ENCODE results near the gene DYNLRB2.

DYNLRB2 gene

DNA sequence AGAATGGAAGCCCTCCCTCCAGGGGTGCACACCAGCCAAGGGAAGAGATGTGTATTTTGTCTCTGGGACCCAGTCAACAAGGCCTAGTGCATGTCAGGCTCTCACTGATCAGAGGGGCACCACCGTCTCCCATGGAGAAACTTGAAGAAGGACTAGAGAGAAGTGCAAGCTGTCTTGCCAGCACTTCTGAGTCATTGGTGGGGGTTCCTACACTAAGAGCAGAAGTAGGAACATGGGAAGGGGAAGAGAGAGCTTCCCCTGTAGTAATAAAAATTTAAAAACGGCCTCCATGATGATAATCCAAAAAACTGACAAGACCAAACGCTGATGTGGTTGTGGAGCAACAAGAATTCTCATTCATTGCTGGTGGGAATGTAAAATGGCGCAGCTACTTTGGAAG, 46.3 kb downstream of the DYNLRB2 start:
- in situ Hi-C loops (cut with HindIII; ENCODE audit: low pct_ligation_motif_present, low pct_unique_long_range_greater_than_20kb, low sequenced_read_pairs): no loop called here

DNA sequence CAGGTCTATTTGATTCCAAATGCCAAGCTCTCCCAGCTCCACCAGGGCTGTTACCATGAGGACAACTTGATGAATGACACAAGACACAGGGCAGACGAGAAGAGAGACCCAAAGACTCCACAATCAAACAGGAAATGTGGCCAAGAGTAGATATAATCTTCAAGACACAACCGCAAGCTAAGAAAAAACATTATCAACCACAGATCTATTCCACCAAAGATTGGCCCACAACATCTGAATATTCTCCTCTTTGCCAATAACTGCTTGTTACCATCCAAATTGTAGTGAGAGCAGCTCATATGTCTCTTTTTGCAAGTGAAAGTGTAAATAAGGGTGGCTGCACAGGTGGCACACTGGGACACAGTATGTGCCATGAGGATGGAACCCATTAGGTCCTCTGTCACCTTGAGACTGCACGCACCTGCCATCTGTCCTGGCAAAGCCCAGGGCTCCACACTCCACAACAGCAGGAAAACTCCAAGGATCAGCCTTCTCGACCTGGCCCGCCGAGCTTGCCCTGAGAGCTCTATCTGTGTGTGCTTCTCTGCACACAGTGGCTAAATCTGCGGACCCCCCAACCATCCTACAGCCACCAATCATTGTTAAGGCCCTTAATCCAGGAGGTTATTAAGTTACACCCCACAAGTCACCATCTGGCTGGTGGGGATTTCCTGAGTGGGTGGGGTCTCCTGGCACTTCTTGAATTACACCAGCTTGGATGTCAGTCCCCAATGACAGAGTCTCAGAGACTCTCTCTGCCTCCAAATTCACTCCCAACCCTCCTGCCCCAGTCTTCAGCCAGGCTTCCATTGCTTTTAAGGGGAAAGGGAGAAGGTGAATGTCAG, 50.5 kb downstream of the DYNLRB2 start:
- DNase-seq: no peak
- in situ Hi-C loops (cut with HindIII; ENCODE audit: low pct_ligation_motif_present, low pct_unique_long_range_greater_than_20kb, low sequenced_read_pairs): no loop called here

More for the DNA sequence above, 46.3 kb downstream of the DYNLRB2 start:
- no peak for DNase-seq

DNA sequence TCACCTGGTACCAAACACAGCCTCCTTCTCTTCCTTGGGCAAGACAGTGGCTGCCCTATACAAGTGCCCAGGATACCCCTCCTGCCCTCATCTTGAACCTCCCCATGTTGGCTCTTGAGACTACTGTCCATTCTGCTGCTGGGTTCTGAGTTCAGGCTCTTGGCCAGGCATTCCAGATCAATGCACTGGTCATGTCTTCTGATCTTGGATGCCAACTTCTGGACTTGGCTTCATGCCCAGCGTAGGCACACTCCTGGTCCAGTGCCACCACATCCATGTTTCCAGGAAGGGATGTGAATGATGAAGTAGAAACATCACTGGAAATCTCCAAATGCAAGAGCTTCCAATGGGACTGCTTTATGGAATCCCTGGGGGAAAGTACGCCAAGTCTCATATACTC, 51.5 kb downstream of the DYNLRB2 start:
- in situ Hi-C loops (cut with HindIII; ENCODE audit: low pct_ligation_motif_present, low pct_unique_long_range_greater_than_20kb, low sequenced_read_pairs): no loop called here
- no peak for DNase-seq

DNA sequence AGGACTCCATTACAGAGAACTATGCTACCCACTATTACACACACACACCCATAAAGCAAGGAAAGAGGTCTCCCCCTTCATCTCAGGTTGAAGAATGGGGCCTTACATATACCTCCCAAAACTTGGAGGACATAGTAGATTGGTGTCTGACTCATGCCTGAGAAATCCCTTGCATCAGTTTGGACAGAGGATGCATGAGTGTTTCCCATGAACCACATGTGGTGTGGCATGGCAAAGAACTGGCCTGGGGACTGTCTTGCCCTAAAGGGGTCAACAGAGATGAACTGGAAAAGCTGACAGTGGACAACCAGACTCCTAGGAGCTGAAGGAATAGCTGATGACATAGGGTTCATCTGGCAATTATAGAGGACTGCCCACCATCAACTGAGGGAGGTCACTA, 54.0 kb downstream of the DYNLRB2 start:
- DNase-seq: no peak
- in situ Hi-C loops (cut with HindIII; ENCODE audit: low pct_ligation_motif_present, low pct_unique_long_range_greater_than_20kb, low sequenced_read_pairs): no loop called here

DNA sequence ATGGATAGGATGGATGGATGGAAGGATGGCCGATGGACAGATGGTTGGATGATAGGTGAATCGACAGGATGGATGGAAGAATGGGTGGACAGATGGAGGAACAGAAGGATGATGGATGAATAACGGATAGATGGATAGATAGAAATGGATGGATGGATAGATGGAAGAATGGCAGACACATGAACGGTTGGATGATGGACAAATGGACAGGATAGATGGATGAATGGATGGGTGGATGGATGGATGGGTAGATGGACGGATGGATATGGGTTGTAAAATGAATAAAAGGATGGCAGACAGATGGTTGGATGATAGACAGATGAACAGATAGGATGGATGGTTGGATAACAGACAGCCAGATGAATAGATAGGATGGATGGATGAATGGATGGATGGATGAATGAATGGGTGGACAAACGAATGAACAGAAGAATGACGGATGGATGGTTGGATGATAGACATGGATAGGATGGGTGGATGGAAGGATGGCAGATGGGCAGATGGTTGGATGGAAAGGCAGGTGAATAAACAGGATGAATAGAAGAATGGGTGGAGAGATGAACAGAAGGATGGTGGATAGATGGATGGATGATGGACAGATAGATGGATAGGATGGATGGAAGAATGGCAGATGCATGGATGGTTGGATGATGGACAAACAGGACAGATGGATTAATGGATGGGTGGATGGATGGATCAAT, 55.9 kb downstream of the DYNLRB2 start:
- in situ Hi-C loops (cut with HindIII; ENCODE audit: low pct_ligation_motif_present, low pct_unique_long_range_greater_than_20kb, low sequenced_read_pairs): no loop called here
- no peak for DNase-seq

DNA sequence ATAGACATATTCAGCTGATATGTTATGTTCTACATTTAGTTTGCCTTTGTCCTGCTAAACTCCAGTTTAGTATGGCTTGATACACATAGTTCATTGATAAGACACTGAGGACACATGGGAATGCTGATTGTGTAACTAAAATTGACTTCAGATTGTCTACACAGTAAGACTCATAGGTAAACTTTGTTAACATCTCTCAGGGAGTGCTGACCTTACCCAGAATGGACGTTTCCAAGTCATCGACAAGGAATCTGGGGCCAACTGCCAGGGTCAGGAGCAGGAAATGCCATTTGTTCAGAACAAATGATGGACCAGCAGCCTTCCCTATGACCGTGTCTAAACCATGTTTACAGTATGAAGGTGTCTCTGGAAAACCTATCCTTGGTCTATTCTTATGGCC, 58.7 kb downstream of the DYNLRB2 start:
- peak; percentile 31 for DNase-seq
- in situ Hi-C loops (cut with HindIII; ENCODE audit: low pct_ligation_motif_present, low pct_unique_long_range_greater_than_20kb, low sequenced_read_pairs): no loop called here
